ENCODE measurements around the gene C3orf62.
"Not testable (repeated sequence)": the region's sequence is repeated elsewhere in the genome, so short reads cannot be mapped to it uniquely, and the experiment has no call there.

Gene C3orf62

DNA sequence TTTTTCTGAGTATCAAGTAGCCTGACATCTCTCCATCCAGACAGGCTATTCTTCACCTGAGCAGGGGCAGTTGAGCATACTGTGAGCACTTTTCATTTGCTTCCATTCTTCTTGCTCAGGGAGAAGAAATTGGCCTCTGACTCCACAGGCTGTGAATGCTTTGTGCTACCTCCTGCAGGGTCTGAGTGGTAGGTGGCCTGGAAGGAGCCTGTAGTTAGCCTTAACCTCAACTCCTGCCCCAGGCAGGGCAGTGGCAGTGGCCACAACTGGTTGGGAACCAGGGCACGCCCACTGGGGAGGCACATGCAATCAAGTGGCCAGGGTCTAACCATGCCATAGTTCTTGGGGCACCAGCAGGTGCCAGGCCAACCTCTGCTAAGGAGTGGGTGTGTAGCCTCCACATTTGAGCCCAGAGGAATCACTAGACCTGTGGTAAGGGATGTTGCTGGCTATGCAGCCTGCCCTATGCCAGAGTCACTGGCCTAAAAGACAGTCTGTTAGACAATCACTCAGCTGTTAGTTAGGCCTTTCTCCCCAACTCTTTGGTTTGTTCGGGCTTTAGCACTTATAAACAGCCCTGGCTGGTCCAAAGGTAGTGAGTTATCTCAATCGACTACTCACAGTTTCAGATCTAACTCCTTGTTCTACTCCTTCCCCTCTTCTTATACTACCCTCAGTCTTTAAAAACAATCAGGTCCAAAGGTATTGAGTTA is 7.4 kb downstream of the C3orf62 start:
- DNase-seq (ENCODE audit: low read depth), result no peak

DNA sequence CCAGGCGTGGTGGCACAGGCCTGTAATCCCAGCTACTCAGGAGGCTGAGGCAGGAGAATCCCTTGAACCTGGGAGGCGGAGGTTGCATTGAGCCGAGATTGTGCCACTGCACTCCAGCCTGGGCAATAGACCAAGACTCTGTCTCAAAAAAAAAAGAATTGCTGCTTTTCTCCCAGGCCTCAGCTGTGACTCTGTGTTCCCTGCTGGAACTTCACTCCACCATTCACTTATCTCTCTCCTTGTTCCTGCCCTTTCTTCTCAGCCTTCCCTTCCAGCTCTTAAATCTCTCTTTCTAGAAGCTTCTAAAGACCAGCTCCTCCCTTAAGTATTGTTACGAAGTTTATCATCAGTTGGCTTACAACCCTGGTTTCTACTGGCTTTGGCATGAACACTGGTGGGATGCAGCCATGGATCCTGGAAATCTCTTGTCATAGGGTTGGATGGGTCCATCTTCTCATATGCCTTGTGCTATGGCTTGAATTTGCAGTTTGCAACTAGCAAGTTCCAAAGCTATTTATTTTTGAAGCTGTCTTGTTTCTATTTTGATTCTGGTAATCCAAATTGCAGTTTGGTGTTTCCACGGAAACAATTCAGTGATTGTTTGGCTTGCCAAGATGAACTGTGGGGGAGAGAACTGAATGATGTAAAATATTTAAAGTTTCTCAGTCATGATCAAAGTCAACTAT is 10.5 kb downstream of the C3orf62 start:
- no peak for DNase-seq (ENCODE audit: low read depth)

DNA sequence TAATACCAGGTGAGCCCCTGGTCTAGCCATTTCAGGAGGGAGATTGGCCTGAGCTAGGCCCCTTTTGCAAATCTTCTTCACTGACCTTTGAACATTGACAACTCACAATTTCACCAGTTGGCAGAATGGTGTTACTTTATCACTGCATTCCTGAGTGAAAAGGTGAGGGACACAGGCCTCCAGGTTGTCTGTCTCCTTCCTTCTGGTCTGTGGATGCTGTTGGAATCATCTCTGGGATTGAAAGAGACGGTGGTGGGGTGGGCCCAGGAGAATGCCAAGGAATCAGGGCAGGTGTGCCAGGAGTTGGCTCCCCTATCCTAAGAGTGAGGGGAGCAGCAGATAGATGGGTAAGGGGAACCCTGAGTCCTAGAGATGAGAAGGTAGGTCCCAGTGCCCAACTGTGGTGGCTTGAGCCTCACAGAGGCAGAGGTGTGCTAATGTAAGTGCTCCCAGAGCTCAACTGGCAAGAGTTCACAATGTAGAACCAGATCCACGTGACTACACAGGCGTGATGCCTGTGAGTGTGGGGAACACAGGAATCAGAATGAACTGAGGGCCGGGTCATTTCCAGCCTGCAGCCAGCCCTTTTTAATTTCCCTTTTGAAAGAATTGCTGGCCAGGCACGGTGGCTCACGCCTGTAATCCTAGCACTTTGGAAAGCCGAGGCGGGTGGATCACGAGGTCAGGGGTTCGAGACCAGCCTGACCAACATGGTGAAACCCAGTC is 11.2 kb downstream of the C3orf62 start:
- no peak for DNase-seq (ENCODE audit: low read depth)

DNA sequence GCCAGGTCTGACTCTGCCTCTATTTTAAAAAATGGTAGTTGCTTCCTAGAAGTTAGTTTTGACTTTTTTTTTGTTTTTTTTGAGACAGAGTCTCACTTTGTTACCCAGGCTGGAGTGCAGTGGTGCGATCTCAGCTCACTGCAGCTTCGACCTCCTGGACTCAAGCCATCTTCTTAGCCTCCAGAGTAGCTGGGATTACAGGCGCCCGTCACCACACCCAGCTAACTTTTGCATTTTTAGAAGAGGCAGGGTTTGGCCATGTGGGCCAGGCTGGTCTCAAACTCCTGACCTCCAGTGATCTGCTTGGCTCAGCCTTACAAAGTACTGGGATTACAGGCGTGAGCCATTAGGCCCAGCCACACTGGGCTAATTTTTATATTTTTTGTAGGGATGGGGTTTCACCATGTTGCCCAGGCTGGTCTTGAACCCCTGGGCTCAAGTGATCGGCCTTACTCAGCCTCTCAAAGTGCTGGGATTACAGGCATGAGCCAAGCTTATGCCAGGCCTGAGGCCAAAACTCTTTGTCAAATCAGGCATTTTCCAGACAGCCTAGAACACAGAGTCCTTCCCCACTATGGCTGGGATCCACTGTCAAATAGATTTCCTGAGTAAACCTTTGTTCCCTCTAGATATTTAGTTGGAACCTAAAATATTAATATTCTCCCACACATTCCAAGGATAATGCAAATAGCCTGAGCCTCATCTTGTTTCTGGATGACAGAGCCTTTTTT is 13.7 kb downstream of the C3orf62 start:
- no peak for DNase-seq (ENCODE audit: low read depth)

DNA sequence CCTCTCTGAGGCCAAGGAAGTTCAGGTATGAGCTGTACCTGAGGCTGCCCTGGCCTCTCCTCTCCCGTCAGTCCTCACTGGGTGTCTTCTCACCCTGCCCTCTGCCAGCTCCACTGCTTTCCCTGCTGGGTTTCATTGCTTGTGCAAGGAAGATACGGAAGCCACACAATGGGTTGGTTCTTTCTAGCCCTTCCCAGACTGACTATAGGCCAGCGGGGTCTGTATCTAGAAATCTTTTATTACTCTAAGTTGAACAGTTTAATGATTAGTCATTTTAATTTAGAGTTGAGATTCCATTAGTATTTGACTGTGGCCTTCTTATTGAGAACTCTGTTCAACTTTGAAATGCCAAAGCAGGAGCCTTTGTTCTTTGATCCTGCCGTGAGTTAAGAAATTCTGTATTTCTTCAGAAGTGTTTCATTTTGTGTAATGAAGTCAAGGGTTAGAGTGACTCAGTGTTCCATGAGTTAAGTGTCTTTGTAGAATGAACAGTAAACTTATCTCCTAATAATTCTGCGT is 16.2 kb downstream of the C3orf62 start:
- no peak for DNase-seq (ENCODE audit: low read depth)

DNA sequence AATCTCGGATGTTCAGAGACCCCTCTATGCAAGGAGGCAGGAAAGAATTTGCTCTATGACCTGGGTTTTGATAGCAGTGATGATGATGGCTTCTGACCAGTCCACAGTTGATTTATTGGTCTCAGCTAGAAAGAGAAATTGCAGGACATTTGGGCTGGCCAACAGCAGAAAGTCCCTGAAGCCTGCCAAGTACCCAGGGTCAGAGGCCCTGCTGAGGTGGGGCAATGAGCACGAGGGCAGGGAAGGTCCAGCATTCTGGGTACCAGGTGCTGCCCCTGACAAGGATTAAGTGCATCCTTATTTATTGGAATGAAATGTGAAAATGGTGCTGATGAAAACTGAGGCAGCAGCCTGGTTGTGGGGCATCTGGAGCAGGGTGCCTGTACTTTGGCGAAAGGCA is 19.8 kb downstream of the C3orf62 start:
- no peak for DNase-seq (ENCODE audit: low read depth)

DNA sequence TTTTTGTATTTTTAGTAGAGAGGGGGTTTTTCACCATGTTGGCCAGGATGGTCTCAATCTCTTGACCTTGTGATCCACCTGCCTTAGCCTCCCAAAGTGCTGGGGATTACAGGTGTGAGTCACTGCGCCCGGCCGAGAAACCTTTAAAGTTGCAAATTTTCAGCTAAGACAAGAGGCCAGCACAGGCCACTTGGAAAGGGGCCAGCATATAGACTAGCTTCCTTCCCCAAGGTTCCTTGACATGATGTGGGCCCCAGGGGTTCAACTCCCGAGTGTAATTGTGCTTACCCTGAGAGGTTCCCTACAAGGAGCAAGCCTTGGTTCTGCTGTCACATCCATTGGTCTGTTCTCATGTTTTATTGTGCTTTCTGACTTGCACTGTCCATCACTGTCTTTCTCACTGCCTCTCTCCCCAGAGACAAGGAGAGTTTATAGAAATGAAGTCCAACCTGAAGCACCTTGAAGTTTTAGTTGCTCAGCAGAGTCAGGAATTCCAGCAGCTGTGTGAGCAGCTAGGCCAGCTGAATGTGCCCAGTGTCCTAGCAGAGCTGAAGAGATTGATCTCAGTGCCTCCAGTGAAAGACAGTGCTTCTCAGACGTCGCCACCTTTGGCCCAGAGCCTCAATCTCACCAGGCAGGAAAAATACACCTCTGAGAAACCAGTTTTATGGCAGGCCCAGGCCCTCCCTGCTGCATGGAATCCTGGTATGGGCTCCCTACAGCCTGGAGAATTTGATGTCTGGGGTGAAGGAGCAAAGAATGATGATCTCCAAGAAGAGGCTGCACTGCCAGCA is 21.1 kb downstream of the C3orf62 start:
- no peak for DNase-seq (ENCODE audit: low read depth)

DNA sequence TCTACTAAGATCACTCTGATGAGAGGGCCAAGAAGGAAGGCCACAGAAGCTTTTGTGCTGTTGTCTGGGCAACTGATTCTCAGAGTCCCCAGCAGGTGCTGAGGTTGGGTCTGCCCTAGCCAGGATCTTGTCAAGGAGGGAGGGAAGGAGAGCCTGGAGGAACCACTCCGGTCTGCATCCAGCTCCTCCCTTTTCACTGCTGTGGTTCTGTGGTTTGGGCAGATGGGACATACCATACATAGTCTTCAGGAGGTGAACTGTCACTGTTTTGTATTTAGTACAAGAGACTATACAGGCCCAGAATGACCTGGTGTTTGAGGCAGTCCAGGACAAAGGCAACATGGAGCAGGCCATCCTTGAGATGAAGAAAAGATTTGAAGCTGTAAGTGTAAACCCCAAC is 21.9 kb downstream of the C3orf62 start:
- DNase-seq (ENCODE audit: low read depth), result no peak

DNA sequence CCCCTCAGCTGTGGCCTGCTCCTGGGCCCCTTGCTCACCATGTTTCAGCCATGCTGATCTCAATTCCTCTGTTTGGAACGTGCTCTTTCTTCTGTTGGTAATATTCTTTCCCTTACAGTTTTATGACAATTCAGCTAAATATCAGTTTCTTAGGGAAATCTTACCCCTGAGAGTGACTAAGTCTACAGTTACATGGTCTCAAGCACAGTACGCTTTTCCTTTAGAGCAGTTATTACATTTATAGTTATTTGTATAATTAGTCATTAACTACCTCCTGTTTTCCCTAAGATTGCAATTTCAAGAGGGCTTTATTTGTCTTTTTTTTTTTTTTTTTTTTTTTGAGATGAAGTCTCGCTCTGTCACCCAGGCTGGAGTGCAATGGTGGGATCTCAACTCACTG is 23.5 kb downstream of the C3orf62 start:
- no peak for DNase-seq (ENCODE audit: low read depth)

DNA sequence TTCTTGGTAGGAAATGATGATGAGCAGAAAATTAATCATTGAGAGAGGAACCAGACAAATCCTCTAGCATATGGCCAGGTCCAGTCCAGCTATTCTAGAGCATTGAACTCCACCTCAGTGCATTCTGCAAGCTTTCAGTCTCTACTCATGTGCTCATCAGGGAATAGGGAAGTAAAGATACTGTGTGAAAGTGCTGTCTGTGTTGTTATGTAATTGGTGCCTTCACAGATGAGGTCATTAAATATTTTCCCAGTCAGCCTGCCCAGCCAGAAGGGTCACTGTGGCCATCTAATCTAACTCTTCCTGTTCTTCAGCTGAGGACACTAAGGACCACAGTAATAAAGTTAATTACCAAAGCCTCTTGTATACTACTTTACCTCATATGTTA is 28.2 kb downstream of the C3orf62 start:
- no peak for DNase-seq (ENCODE audit: low read depth)

DNA sequence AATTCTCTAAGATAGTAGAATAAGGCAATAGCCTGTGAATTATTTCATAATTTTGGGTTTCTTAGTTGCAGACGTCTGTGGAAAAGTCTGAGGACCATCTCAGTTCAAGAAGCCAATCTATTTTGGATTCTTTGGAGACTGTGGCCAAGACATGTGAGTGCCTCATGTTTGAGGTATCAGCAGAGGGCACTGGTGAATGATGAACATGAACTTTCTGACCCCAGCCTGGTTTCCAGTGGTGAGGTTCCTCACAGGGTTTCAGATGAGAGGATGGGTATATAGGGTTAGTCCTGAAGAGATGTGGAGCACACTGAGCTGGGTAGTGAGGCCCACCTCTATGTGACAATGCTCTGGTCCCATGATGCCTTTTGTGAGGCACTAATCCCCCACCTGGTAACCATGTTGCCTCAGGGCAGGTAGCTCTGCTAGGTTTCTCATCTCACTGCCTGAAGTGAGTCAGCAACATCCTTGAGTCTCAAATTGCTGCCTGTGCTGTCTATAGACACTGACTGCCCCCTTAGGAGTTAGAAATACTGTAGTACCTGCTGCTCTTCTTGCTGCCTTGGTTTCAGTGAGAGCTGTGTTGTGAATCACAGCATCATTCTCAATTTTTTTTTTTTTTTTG is 32.3 kb downstream of the C3orf62 start:
- no peak for DNase-seq (ENCODE audit: low read depth)

DNA sequence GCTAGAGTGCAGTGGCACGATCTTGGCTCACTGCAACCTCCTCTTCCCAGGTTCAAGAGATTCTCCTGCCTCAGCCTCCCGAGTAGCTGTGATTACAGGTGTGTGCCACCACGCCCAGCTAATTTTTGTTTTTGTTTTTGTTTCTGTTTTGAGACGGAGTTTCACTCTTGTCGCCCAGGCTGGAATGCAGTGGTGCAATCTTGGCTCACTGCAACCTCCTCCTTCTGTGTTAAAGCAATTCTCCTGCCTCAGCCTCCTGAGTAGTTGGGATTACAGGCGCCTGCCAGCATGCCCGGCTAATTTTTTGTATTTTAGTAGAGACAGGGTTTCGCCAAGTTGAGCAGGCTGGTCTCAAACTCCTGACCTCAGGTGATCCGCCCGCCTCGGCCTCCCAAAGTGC is 36.9 kb downstream of the C3orf62 start:
- not testable (repeated sequence) for DNase-seq (ENCODE audit: low read depth)

DNA sequence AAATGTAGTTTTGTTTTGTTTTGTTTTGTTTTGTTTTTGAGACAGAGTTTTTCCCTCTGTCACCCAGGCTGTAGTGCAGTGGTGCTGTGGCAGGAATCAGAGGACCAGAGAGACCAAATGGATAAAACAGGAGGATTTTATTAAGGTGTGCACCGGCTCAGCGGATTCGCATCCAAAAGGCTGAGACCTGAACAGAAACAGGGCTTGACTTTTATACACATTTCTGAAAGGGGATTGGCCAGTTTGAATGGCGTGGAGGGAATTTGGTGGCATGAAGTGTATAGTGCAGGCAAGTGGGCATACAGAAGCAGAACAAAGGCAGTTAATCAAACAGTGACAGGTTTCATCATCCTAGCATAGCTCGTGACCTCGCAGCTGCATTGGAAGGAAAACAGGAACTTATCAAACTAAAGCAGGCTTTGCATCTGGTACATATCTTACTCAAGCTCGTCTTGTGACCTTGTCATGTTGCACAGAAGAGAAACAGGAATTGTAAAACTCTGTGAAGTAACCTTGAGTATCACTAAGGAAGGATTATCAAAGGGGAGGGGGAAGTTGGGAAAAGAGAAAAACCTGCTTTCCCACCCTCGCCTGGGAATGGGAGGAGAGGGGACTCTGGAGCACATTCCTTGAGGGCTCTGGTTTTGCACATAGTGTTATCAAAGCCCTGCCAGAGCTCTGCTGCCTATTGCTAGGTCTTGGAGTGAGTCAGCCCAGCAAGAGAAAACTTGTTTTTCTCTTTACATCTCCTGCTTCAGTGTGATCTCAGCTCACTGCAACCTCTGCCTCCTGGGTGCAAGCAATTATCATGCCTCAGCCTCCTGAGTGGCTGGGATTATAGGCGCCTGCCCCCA is 38.5 kb downstream of the C3orf62 start:
- no peak for DNase-seq (ENCODE audit: low read depth)

DNA sequence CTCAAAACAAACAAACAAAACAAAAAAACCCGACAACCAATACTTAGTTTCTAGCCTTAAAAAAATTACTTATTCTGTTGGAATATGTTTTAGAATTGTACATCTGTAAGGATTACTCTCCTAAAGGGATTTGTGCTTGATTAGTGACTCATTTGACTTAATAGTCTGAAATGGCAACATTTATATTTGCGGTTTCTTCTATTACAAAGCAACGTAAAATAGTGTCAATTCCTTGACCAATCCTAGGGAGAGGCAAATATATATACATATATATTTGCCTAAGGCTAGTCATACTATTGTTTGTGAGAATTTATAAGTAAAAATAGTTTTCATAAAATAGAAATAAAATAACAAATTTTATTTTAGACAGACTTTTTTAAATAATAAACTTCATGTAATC is 39.7 kb downstream of the C3orf62 start:
- no peak for DNase-seq (ENCODE audit: low read depth)

DNA sequence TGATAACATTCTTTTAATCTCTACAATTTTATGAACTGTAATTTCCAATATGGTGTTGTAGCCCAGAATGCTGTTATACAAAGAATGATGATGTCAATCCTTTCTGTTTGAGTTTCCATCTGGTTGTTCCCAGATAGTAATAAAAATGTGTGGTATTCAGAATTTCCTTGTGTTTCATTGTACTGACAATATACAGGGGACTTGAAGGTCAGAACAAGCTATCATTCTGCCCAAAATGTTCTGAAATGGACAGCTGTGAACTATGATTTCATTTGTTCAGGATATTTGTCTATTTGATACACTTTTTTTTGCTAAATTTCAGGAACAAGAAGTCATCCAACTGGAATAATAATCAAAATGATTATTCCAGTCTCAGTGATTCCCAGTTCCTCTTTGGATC is 40.8 kb downstream of the C3orf62 start:
- DNase-seq (ENCODE audit: low read depth), result no peak

DNA sequence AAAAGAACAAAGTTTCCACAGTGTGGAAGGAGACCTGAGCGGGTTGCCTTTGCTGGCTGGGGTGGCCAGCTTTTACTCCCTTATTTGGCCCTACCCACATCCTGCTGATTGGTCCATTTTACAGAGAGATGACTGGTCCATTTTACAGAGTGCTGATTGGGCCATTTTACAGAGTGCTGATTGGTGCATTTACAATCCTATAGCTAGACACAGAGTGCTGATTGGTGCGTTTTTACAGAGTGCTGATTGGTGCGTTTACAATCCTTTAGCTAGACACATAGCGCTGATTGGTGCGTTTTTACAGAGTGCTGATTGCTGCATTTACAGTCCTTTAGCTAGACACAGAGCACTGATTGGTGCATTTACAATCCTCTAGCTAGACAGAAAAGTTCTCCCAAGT is 48.2 kb downstream of the C3orf62 start:
- not testable (repeated sequence) for DNase-seq (ENCODE audit: low read depth)

DNA sequence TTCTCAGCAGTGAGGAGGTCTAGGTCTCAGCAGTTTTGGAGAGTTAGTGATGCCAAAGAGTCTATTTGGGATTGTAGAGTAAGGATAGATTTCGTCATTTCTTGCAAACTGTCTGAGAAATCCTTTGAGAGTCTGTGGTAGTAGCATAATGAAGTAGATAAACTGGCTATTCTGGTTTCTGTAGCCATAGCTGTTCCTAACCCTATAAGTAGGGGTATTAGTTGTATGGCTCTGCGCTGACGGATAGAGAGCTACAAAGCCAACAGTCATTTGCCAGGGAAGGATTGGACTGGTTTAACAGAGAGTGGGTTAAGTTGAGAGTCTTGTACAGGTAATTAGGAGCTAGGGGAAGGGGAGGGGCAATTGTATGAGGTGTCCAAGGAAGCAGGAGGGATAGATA is 55.0 kb downstream of the C3orf62 start:
- no peak for DNase-seq (ENCODE audit: low read depth)

DNA sequence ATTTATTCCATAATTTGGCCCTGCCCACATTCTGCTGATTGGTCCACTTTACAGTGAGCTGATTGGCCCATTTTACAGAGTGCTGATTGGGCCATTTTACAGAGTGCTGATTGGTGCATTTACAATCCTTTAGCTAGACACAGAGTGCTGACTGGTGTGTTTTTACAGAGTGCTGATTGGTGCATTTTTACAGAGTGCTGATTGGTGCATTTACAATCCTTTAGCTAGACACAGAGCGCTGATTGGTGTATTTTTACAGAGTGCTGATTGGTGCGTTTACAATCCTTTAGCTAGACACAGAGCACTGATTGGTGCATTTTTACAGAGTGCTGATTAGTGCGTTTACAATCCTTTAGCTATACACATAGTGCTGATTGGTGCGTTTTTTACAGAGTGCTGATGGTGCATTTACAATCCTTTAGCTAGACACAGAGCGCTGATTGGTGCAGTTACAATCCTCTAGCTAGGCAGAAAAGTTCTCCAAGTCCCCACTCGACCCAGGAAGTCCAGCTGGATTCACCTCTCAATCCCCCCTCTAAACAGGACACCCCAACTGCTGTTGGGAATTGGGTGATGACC is 56.0 kb downstream of the C3orf62 start:
- not testable (repeated sequence) for DNase-seq (ENCODE audit: low read depth)

DNA sequence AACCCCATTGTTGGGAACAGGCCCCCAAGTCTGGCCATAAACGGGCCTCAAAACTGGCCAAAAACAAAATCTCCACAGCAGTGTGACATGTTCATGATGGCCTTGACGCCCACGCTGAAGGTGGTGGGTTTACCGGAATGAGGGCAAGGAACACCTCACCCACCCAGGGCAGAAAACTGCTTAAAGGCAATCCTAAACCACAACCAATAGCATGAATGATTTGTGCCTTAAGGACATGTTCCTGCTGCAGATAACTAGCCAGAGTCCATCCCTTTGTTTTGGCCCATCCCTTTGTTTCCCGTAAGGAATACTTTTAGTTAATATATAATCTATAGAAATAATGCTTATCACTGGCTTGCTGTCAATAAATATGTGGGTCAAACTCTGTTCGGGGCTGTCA is 57.9 kb downstream of the C3orf62 start:
- DNase-seq (ENCODE audit: low read depth), result no peak

Measured in HS-27A (cell line).